Nephron progenitor cell (in vitro differentiated cells): ENCODE measurements around the gene RPL19.

Source experiments
- DNase-seq: peaks from one replicate; pipeline ENCODE4 v3.0.0; 2021
- H3K27ac Mint-ChIP-seq: 2 replicates; pipeline ENCODE4 v1.8.0; 2021; ENCODE audit warnings: mild to moderate bottlenecking, moderate library complexity, mixed read lengths
- H3K27me3 Mint-ChIP-seq: 2 replicates; pipeline ENCODE4 v1.8.0; 2021; ENCODE audit warnings: mild to moderate bottlenecking, low read depth, mixed read lengths; ENCODE audit not compliant: poor library complexity
- H3K36me3 Mint-ChIP-seq: 2 replicates; pipeline ENCODE4 v1.8.0; 2021; ENCODE audit warnings: low read depth, mixed read lengths
- H3K4me1 Mint-ChIP-seq: 2 replicates; pipeline ENCODE4 v1.8.0; 2021; ENCODE audit warnings: mixed read lengths
- H3K4me3 Mint-ChIP-seq: 2 replicates; pipeline ENCODE4 v1.8.0; 2021; ENCODE audit warnings: mild to moderate bottlenecking, moderate library complexity, mixed read lengths
- H3K9me3 Mint-ChIP-seq: 2 replicates; pipeline ENCODE4 v1.8.0; 2021; ENCODE audit warnings: mild to moderate bottlenecking, moderate library complexity, mixed read lengths
- CTCF ChIP-seq: fragments of 200-600 bp; sonication (generic); IDR thresholded peaks from 2 replicates; pipeline ENCODE4 v1.5.0; 2021; ENCODE audit warnings: antibody characterized with exemption

Gene RPL19

GRCh38 chr17:39205112-39205526 is 5.0 kb downstream of the RPL19 start:
- H3K36me3 Mint-ChIP-seq, result peaks cover 41% of the 10 kb centered on the region
- TF ChIP-seq CTCF, result no peak
- no peak for DNase-seq
- H3K4me1 Mint-ChIP-seq, result peaks cover 62% of the 10 kb centered on the region
- H3K27ac Mint-ChIP-seq, result peak overlapping the region; percentile 65
- peaks cover 22% of the 10 kb centered on the region for H3K27me3 Mint-ChIP-seq
- no peaks in the 10 kb centered on the region for H3K9me3 Mint-ChIP-seq
- H3K4me3 Mint-ChIP-seq, result no peak overlapping the region

GRCh38 chr17:39208136-39208535 is 8.1 kb downstream of the RPL19 start:
- peaks cover 39% of the 10 kb centered on the region for H3K4me1 Mint-ChIP-seq
- H3K27me3 Mint-ChIP-seq, result peaks cover 52% of the 10 kb centered on the region
- H3K27ac Mint-ChIP-seq, result no peak overlapping the region
- no peak overlapping the region for H3K4me3 Mint-ChIP-seq
- peaks cover 19% of the 10 kb centered on the region for H3K36me3 Mint-ChIP-seq
- H3K9me3 Mint-ChIP-seq, result no peaks in the 10 kb centered on the region
- DNase-seq, result no peak
- TF ChIP-seq CTCF, result no peak

- H3K27ac Mint-ChIP-seq, result no peak overlapping the region
- DNase-seq, result peak; percentile 48
- no peak for TF ChIP-seq CTCF
- H3K27me3 Mint-ChIP-seq, result peaks cover 59% of the 10 kb centered on the region
- H3K9me3 Mint-ChIP-seq, result no peaks in the 10 kb centered on the region
- H3K4me3 Mint-ChIP-seq, result peak overlapping the region; percentile 52
- H3K36me3 Mint-ChIP-seq, result peaks cover 13% of the 10 kb centered on the region
- peaks cover 39% of the 10 kb centered on the region for H3K4me1 Mint-ChIP-seq
Measured at GRCh38 chr17:39208893-39209292, 8.8 kb downstream of the RPL19 start.

GRCh38 chr17:39209317-39210092 is 9.4 kb downstream of the RPL19 start:
- DNase-seq, result peak; percentile 66
- no peak overlapping the region for H3K27ac Mint-ChIP-seq
- TF ChIP-seq CTCF, result no peak
- H3K9me3 Mint-ChIP-seq, result no peaks in the 10 kb centered on the region
- peaks cover 60% of the 10 kb centered on the region for H3K27me3 Mint-ChIP-seq
- H3K36me3 Mint-ChIP-seq, result peaks cover 7% of the 10 kb centered on the region
- no peak overlapping the region for H3K4me3 Mint-ChIP-seq
- H3K4me1 Mint-ChIP-seq, result peaks cover 39% of the 10 kb centered on the region

- peaks cover 1% of the 10 kb centered on the region for H3K36me3 Mint-ChIP-seq
- no peak overlapping the region for H3K27ac Mint-ChIP-seq
- no peak for DNase-seq
- H3K4me3 Mint-ChIP-seq, result peak overlapping the region; percentile 72
- peaks cover 65% of the 10 kb centered on the region for H3K27me3 Mint-ChIP-seq
- H3K9me3 Mint-ChIP-seq, result no peaks in the 10 kb centered on the region
- TF ChIP-seq CTCF, result no peak
- H3K4me1 Mint-ChIP-seq, result peaks cover 39% of the 10 kb centered on the region
Measured at GRCh38 chr17:39210093-39210434, 10.0 kb downstream of the RPL19 start.

GRCh38 chr17:39212195-39212810 is 12.2 kb downstream of the RPL19 start:
- no peak for DNase-seq
- H3K4me3 Mint-ChIP-seq, result no peak overlapping the region
- H3K4me1 Mint-ChIP-seq, result peaks cover 29% of the 10 kb centered on the region
- no peak overlapping the region for H3K27ac Mint-ChIP-seq
- TF ChIP-seq CTCF, result no peak
- H3K9me3 Mint-ChIP-seq, result no peaks in the 10 kb centered on the region
- no peaks in the 10 kb centered on the region for H3K36me3 Mint-ChIP-seq
- H3K27me3 Mint-ChIP-seq, result peaks cover 81% of the 10 kb centered on the region
